H1 (cell line): Measurements from ENCODE around the gene NRIP3. TPM values are rescaled to one million over a fixed set of nuclear protein-coding genes. Genes with fewer than 3 reads are reported as not detected.

ENCODE experiments used
- CTCF ChIA-PET: fragments of 300-600 bp; sonication (Branson Sonifier 250); formaldehyde crosslinking; loops from one replicate; lab custom pipeline; 2021; ENCODE audit not compliant: partially characterized antibody; lab: Charles Lee
- POLR2A ChIA-PET: fragments of 300-600 bp; sonication (Branson Sonifier 250); formaldehyde crosslinking; loops from one replicate; lab custom pipeline; 2021; ENCODE audit warnings: inconsistent platforms; ENCODE audit not compliant: partially characterized antibody; lab: Charles Lee
- DNase-seq, 2 experiments: peaks; one replicate each; pipeline versions ENCODE4 v3.0.0 to v3.0.0-alpha.2; 2010 to 2022; ENCODE audit warnings: low spot score in 2 of 2, low read depth in 1 of 2, mixed read lengths in 1 of 2
- FAIRE-seq: peaks from 2 replicates; lab custom pipeline; 2011; peaks lifted over from hg19 to GRCh38; lab: Jason Lieb, UNC
- H2AFZ ChIP-seq: 2 replicates; pipeline ENCODE4 v1.8.1; 2012; ENCODE audit warnings: low read length, inconsistent platforms
- H2AK5ac ChIP-seq: 2 replicates; pipeline ENCODE4 v1.6.1; 2013; ENCODE audit warnings: low read depth, low read length
- H2BK120ac ChIP-seq: replicated peaks from 2 replicates; pipeline ENCODE3; 2013; ENCODE audit warnings: low read depth, low read length, inconsistent platforms
- H2BK12ac ChIP-seq: 2 replicates; pipeline ENCODE4 v1.6.1; 2013; ENCODE audit warnings: low read depth, low read length
- H2BK15ac ChIP-seq: 2 replicates; pipeline ENCODE4 v1.6.1; 2013; ENCODE audit warnings: low read length
- H2BK20ac ChIP-seq: 2 replicates; pipeline ENCODE4 v1.6.1; 2013; ENCODE audit warnings: low read length
- H2BK5ac ChIP-seq: 2 replicates; pipeline ENCODE4 v1.6.1; 2013; ENCODE audit warnings: low read depth, low read length
- H3K14ac ChIP-seq: 2 replicates; pipeline ENCODE4 v1.6.1; 2013; ENCODE audit warnings: inconsistent platforms; ENCODE audit not compliant: insufficient read length
- H3K18ac ChIP-seq: 2 replicates; pipeline ENCODE4 v1.6.1; 2013; ENCODE audit warnings: low read length; ENCODE audit errors: extremely low read depth
- H3K23ac ChIP-seq: 2 replicates; pipeline ENCODE4 v1.6.1; 2013; ENCODE audit warnings: inconsistent platforms; ENCODE audit not compliant: insufficient read length
- H3K23me2 ChIP-seq: 2 replicates; pipeline ENCODE4 v1.6.1; 2013; ENCODE audit warnings: low read depth, low read length
- H3K27ac ChIP-seq: 2 replicates; pipeline ENCODE4 v1.6.1; 2011; ENCODE audit warnings: low read depth, low read length, inconsistent platforms
- H3K27me3 ChIP-seq, 4 experiments: replicated peaks in 1 of 4; 1 replicate in 1 of 4; 2 replicates in 3 of 4; pipeline versions ENCODE4 v1.6.1 to v1.8.1; 2011 to 2013; ENCODE audit warnings: low read length in 3 of 4, mild to moderate bottlenecking in 3 of 4, inconsistent platforms in 2 of 4, mixed read lengths in 2 of 4, moderate library complexity in 1 of 4; ENCODE audit not compliant: control insufficient read depth in 3 of 4, insufficient read depth in 3 of 4; ENCODE audit errors: extremely low read depth in 1 of 4
- H3K36me3 ChIP-seq, 4 experiments: 2 replicates each; pipeline versions ENCODE4 v1.6.1 to v1.8.1; 2011 to 2013; ENCODE audit warnings: mild to moderate bottlenecking in 4 of 4, low read length in 3 of 4, moderate library complexity in 2 of 4, control low read depth in 1 of 4, inconsistent platforms in 1 of 4; ENCODE audit not compliant: insufficient read depth in 4 of 4, control insufficient read depth in 2 of 4
- H3K4ac ChIP-seq: replicated peaks from 2 replicates; pipeline ENCODE3; 2013; ENCODE audit warnings: low read length, low read depth, mixed read lengths, inconsistent platforms; ENCODE audit not compliant: insufficient read length
- H3K4me1 ChIP-seq, 4 experiments: replicated peaks in 1 of 4; 1 replicate in 1 of 4; 2 replicates in 3 of 4; pipeline versions ENCODE4 v1.6.1 to v1.8.1; 2011 to 2013; ENCODE audit warnings: low read length in 3 of 4, inconsistent platforms in 2 of 4, mixed read lengths in 1 of 4; ENCODE audit not compliant: insufficient read depth in 4 of 4, control insufficient read depth in 3 of 4
- H3K4me2 ChIP-seq, 2 experiments: 2 replicates each; pipeline versions ENCODE4 v1.6.1 to v1.8.1; 2011 to 2013; ENCODE audit warnings: low read depth in 2 of 2, low read length in 2 of 2, control low read depth in 1 of 2, inconsistent platforms in 1 of 2, mild to moderate bottlenecking in 1 of 2; ENCODE audit not compliant: insufficient read depth in 1 of 2
- H3K4me3 ChIP-seq, 4 experiments: fragments of 200-600, 300-600 bp in 1 of 4; sonication (generic), shearing (Covaris generic), sonication (Bioruptor Twin) in 1 of 4; 2 replicates each; pipeline versions ENCODE4 v1.5.1 to v1.8.1; 2011 to 2016; ENCODE audit warnings: low read length in 4 of 4, low read depth in 3 of 4, control low read depth in 2 of 4, inconsistent platforms in 2 of 4, mild to moderate bottlenecking in 2 of 4, mixed read lengths in 1 of 4, moderate library complexity in 1 of 4; ENCODE audit not compliant: insufficient read depth in 2 of 4; ENCODE audit errors: extremely low read depth in 1 of 4
- H3K56ac ChIP-seq: replicated peaks from 2 replicates; pipeline ENCODE3; 2013; ENCODE audit warnings: low read depth, mild to moderate bottlenecking, mixed read lengths, low read length, inconsistent platforms; ENCODE audit not compliant: insufficient read length
- H3K79me1 ChIP-seq: 2 replicates; pipeline ENCODE4 v1.6.1; 2013; ENCODE audit warnings: low read depth, low read length, control low read depth
- H3K79me2 ChIP-seq, 2 experiments: 2 replicates each; pipeline versions ENCODE4 v1.6.1 to v1.8.1; 2012 to 2013; ENCODE audit warnings: low read length in 2 of 2, mild to moderate bottlenecking in 2 of 2, inconsistent platforms in 1 of 2; ENCODE audit not compliant: insufficient read depth in 2 of 2, control insufficient read depth in 1 of 2
- H3K9ac ChIP-seq, 4 experiments: replicated peaks in 1 of 4; 1 replicate in 1 of 4; 2 replicates in 3 of 4; pipeline versions ENCODE4 v1.6.1 to v1.8.1; 2011 to 2013; ENCODE audit warnings: low read depth in 3 of 4, low read length in 3 of 4, control low read depth in 2 of 4, mild to moderate bottlenecking in 2 of 4, moderate library complexity in 2 of 4, inconsistent platforms in 1 of 4; ENCODE audit errors: extremely low read depth in 1 of 4
- H3K9me3 ChIP-seq, 2 experiments: 2 replicates each; pipeline versions ENCODE4 v1.6.1 to v1.8.1; 2012 to 2013; ENCODE audit warnings: mild to moderate bottlenecking in 2 of 2, moderate library complexity in 2 of 2, control low read depth in 1 of 2, inconsistent platforms in 1 of 2, low read depth in 1 of 2, low read length in 1 of 2, mixed read lengths in 1 of 2; ENCODE audit not compliant: insufficient read depth in 2 of 2
- H4K20me1 ChIP-seq, 2 experiments: replicated peaks in 1 of 2; 2 replicates each; pipeline versions ENCODE3 to v1.8.1; 2011 to 2013; ENCODE audit warnings: inconsistent platforms in 2 of 2, low read length in 2 of 2, mild to moderate bottlenecking in 1 of 2; ENCODE audit not compliant: insufficient read depth in 2 of 2, control insufficient read depth in 1 of 2
- H4K5ac ChIP-seq: 2 replicates; pipeline ENCODE4 v1.6.1; 2013; ENCODE audit warnings: low read length, low read depth, mixed read lengths, inconsistent platforms; ENCODE audit not compliant: insufficient read length
- H4K8ac ChIP-seq: 2 replicates; pipeline ENCODE4 v1.8.0; 2013; ENCODE audit warnings: mild to moderate bottlenecking, moderate library complexity, low read length, inconsistent platforms; ENCODE audit not compliant: insufficient read depth; ENCODE audit errors: extremely low read depth
- H4K91ac ChIP-seq: replicated peaks from 2 replicates; pipeline ENCODE3; 2013; ENCODE audit warnings: low read length, mixed read lengths, inconsistent platforms; ENCODE audit not compliant: insufficient read length
- BCL11A ChIP-seq, 2 experiments: IDR thresholded peaks; one replicate each; pipeline ENCODE4 v1.6.1; 2011; ENCODE audit warnings: low read depth in 2 of 2, low read length in 2 of 2, mild to moderate bottlenecking in 2 of 2
- JUND ChIP-seq: IDR thresholded peaks from 2 replicates; pipeline ENCODE4 v1.6.1; 2011; ENCODE audit warnings: mild to moderate bottlenecking, improper control_type of control experiment, low read length
- RFX5 ChIP-seq: IDR thresholded peaks from 2 replicates; pipeline ENCODE4 v1.6.1; 2011; ENCODE audit warnings: low read depth, low read length, improper control_type of control experiment, borderline replicate concordance
- TBP ChIP-seq: IDR thresholded peaks from 2 replicates; pipeline ENCODE4 v1.6.1; 2011; ENCODE audit warnings: low read depth, low read length, improper control_type of control experiment
- TCF12 ChIP-seq: IDR thresholded peaks from 2 replicates; pipeline ENCODE4 v1.6.1; 2011; ENCODE audit warnings: low read depth, mild to moderate bottlenecking, low read length
- WGBS, 2 experiments: shearing (Covaris generic) in 1 of 2; methylation state at CpG; one replicate each; pipeline versions ENCODE4 v1.1.6 to v1.1.7; 2013 to 2015; ENCODE audit warnings: low lambda C conversion rate in 2 of 2, mixed read lengths in 2 of 2, inconsistent platforms in 1 of 2, low coverage in 1 of 2, missing lambda C conversion rate in 1 of 2; ENCODE audit not compliant: insufficient replicate concordance in 2 of 2, insufficient coverage in 1 of 2, insufficient read length in 1 of 2; ENCODE audit errors: extremely low coverage in 1 of 2, missing lambda C conversion rate in 1 of 2; 5-methylcytosine and 5-hydroxymethylcytosine counted together
- polyA plus RNA-seq, 7 experiments: library from polyadenylated mRNA; depleted of rRNA in 3 of 7; stranded (reverse) in 5 of 7; unstranded in 2 of 7; fragments of >200 nt in 5 of 7; fragments of 200-250 nt in 2 of 7; gene quantifications; 1 replicate in 5 of 7; 2 replicates in 1 of 7; 4 replicates in 1 of 7; pipeline versions ENCODE4 v1.2.1 to v1.2.3, GENCODE V29; 2011 to 2013; ENCODE audit warnings: missing spikeins in 2 of 7, mixed read lengths in 2 of 7
- total RNA-seq: library from RNA; stranded (reverse); fragmentation: NEBNext Ultra II Directional; extraction: Animal tissue kit (Norgen Biotek cat#: 25700); gene quantifications from 2 replicates; pipeline ENCODE4 v1.2.1, GENCODE V29; 2021

The NRIP3 gene
- total and polyA plus RNA-seq, 2 of the 8 experiments (the other 6 are each of a cell fraction or from before 2014, with no cell fraction given) = 3.9 to 7.1 TPM

- ChIA-PET POLR2A (interaction anchor here (1.4 kb wide), 1 partner anchor 23 kb away, joined by 3 read pairs; no protein-coding TSS in a partner anchor), CTCF (interaction anchor here (0.6 to 3.1 kb wide), 6 partner anchors 8 to 342 kb away, joined by 3 to 9 read pairs (median 5); no protein-coding TSS in a partner anchor)
- H2BK5ac ChIP-seq = no peak overlapping the region
- H3K27ac ChIP-seq = no peak overlapping the region
- H3K56ac ChIP-seq = no peak overlapping the region
- H3K23ac ChIP-seq = no peak overlapping the region
- FAIRE-seq (no peak), DNase-seq (no peak)
- H3K4me1 ChIP-seq = no peaks in the 10 kb centered on the region
- H3K79me2 ChIP-seq = no peaks in the 10 kb centered on the region
- H2BK20ac ChIP-seq = no peak overlapping the region
- no peak overlapping the region for H4K5ac ChIP-seq
- H3K4me2 ChIP-seq = no peak overlapping the region
- H4K20me1 ChIP-seq = no peaks in the 10 kb centered on the region
- H2AFZ ChIP-seq = no peak overlapping the region
- WGBS, 2 experiments = 88% methylated on average over 8 of the region's 8 CpGs; no CpG with 5 or more reads in 1 of the 2 experiments
- H2BK12ac ChIP-seq = no peak overlapping the region
- no peaks in the 10 kb centered on the region for H3K79me1 ChIP-seq
- no peak overlapping the region for H3K18ac ChIP-seq
- H4K8ac ChIP-seq = no peak overlapping the region
- H3K14ac ChIP-seq = no peak overlapping the region
- H4K91ac ChIP-seq = no peak overlapping the region
- no peaks in the 10 kb centered on the region for H3K36me3 ChIP-seq
- no peak overlapping the region for H3K9ac ChIP-seq
- H3K27me3 ChIP-seq = no peaks in the 10 kb centered on the region
- H3K23me2 ChIP-seq = no peaks in the 10 kb centered on the region
- no peak overlapping the region for H2AK5ac ChIP-seq
- H3K9me3 ChIP-seq = no peaks in the 10 kb centered on the region
- no peak overlapping the region for H3K4ac ChIP-seq
- no peak overlapping the region for H2BK120ac ChIP-seq
- no peak overlapping the region for H2BK15ac ChIP-seq
- H3K4me3 ChIP-seq = no peak overlapping the region
- TF ChIP-seq BCL11A (IDR thresholded peaks at IDR 0.05; ENCODE audit: low read depth in 2 of 2, low read length in 2 of 2) (no peak), RFX5 (no peak), JUND (no peak), TCF12 (no peak), TBP (no peak)
Observed at GRCh38 chr11:8941341-8942103, 62.3 kb downstream of the NRIP3 start.
